Ishikawa (cell line): ENCODE results near the gene PDIA5.

Source experiments
- CEBPB ChIP-seq: IDR thresholded peaks from 2 replicates; pipeline ENCODE4 v1.6.1; 2012
- EP300 ChIP-seq: IDR thresholded peaks from 2 replicates; pipeline ENCODE4 v1.6.1; 2012; ENCODE audit warnings: borderline replicate concordance
- RAD21 ChIP-seq: IDR thresholded peaks from 2 replicates; pipeline ENCODE4 v1.6.1; 2012; ENCODE audit warnings: low read depth
- TAF1 ChIP-seq: IDR thresholded peaks from 2 replicates; pipeline ENCODE4 v1.6.1; 2012; ENCODE audit warnings: low read depth, mild to moderate bottlenecking
- TCF12 ChIP-seq: IDR thresholded peaks from 2 replicates; pipeline ENCODE4 v1.6.1; 2012; ENCODE audit warnings: low read depth
- TEAD4 ChIP-seq: IDR thresholded peaks from 2 replicates; pipeline ENCODE4 v1.6.1; 2012
- TF ChIP-seq, protein P1 (sequence below): IDR thresholded peaks from 2 replicates; pipeline ENCODE4 v1.6.1; 2012

DNA sequence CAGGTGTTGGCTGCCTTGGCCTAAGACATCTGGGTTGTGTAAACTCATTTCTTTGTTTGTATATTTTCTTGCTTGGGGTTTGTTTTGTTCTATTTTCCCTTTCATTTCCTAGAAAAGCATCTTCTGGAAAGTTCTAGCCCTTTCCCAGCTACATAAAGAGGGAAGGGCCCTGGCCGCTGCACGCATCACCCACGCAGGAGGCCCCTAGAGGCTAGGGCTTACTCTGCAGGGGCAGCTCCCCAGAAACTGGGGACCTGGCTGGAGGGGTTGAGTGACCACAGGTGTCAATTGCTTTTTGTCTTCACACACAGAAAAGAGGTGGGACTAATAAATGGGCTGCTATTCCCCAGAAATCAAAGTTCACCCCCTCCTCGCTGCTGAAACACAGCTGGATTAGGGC lies 52.6 kb downstream of the PDIA5 start:
- TF ChIP-seq CEBPB: no peak
- no peak for TF ChIP-seq EP300
- TF ChIP-seq TAF1: no peak
- no peak for TF ChIP-seq TEAD4
- TF ChIP-seq, protein P1, sequence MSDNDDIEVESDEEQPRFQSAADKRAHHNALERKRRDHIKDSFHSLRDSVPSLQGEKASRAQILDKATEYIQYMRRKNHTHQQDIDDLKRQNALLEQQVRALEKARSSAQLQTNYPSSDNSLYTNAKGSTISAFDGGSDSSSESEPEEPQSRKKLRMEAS: no peak
- no peak for TF ChIP-seq TCF12
- no peak for TF ChIP-seq RAD21
